Measurements from ENCODE around the gene ECHS1.
"Not testable (repeated sequence)": the region's sequence is repeated elsewhere in the genome, so short reads cannot be mapped to it uniquely, and the experiment has no call there.

The ECHS1 gene

GRCh38 chr10:133381036-133381435 is 7.9 kb upstream of the ECHS1 start:
- TF ChIP-seq CTCF (IDR thresholded peaks at IDR 0.05; ENCODE audit: low read depth, low read length): no peak
- H3K4me3 ChIP-seq (ENCODE audit: low read depth, low read length): no peak overlapping the region

DNA sequence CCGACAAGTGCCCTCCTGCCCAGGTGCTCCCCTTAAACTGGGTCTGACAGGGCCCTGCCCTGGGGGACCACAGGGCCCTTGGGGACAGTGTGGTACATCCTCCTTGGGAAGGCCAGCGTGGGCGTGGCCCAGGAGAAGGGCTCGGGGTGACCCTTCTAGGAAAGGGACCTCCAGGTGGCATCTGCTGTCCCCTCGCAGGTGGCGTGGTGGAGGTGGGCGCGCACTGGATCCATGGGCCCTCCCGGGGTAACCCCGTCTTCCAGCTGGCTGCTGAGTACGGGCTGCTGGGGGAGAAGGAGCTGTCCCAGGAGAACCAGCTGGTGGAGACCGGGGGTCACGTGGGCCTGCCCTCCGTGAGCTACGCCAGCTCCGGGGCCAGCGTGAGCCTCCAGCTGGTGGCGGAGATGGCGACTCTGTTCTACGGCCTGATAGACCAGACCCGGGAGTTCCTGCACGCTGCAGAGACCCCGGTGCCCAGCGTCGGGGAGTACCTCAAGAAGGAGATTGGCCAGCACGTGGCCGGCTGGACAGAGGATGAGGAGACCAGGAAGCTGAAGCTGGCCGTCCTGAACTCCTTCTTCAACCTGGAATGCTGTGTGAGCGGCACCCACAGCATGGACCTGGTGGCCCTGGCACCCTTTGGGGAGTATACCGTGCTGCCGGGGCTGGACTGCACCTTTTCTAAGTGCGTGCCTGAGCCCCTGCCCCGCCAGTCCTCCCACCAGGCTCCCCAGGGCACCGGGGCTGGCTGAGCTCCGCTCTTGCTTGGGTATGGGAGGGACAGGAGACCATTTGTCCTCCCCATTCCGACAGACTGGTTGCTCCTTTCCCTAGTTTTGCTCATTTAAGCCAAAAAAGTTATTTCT is 6.9 kb upstream of the ECHS1 start:
- H3K4me3 ChIP-seq (ENCODE audit: low read depth, low read length): peak overlapping the region; percentile 51
- TF ChIP-seq CTCF (IDR thresholded peaks at IDR 0.05; ENCODE audit: low read depth, low read length): no peak

DNA sequence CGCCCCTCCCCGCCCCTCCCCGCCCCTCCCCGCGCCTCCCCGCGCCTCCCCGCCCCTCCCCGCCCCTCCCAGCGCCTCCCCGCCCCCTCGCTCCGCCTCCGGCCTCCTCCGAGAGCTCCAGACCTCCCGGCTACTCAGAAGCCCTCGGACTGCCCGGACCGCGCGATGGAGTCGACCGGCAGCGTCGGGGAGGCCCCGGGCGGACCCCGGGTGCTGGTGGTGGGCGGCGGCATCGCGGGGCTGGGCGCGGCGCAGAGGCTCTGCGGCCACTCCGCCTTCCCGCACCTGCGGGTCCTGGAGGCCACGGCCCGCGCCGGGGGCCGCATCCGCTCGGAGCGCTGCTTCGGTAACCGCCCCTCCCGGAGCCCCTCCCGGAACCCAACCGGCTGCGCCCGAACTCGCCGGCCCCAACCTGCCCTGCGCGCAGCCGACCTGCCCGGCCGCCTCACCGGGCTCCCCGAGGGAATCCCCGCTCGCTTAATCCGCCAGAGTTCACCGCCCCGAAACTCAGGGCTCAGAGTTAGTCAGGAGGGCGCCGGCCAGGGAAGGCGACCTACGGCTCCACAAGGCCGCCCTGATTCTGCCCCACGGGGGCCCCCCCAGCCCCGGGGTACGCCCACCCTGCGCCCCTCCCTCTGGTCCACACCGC is 6.1 kb upstream of the ECHS1 start, which contains the start of gene PAOX:
Gene PAOX, plus strand, starts transcription at position 111 of the 649 bp plus-strand sequence. Its CDS starts 55 bp downstream, at position 166.
- no peak for TF ChIP-seq CTCF (IDR thresholded peaks at IDR 0.05; ENCODE audit: low read depth, low read length)
- H3K4me3 ChIP-seq (ENCODE audit: low read depth, low read length): peak within 1 kb of the TSS; percentile 74

- H3K4me3 ChIP-seq (ENCODE audit: low read depth, low read length): peak overlapping the region; percentile 74
- TF ChIP-seq CTCF (IDR thresholded peaks at IDR 0.05; ENCODE audit: low read depth, low read length): no peak
These were observed 5.3 kb upstream of the ECHS1 start for GRCh38 chr10:133378251-133379096.

DNA sequence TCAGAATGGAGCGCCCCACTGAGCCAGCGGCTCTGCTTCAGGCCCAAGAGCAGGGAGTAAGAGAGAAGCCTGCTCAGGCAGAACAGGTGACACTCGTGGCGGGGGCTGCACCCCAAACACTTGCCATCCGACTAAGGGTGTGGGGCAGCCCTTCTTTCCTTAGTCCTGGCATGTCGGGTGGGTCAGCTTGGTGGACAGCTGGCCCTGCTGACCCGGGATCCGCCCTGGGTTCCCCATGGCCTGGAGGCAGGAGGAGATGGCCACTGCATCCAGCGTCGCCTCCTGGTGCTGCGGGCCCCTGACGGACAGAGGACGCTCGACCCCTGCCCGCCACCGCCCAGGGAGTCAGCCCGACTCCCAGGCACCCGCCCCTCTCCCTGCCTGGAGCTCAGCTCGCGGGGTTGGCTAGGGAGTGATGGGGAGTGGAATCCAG is 4.7 kb upstream of the ECHS1 start:
- no peak for TF ChIP-seq CTCF (IDR thresholded peaks at IDR 0.05; ENCODE audit: low read depth, low read length)
- peak overlapping the region; percentile 74 for H3K4me3 ChIP-seq (ENCODE audit: low read depth, low read length)

DNA sequence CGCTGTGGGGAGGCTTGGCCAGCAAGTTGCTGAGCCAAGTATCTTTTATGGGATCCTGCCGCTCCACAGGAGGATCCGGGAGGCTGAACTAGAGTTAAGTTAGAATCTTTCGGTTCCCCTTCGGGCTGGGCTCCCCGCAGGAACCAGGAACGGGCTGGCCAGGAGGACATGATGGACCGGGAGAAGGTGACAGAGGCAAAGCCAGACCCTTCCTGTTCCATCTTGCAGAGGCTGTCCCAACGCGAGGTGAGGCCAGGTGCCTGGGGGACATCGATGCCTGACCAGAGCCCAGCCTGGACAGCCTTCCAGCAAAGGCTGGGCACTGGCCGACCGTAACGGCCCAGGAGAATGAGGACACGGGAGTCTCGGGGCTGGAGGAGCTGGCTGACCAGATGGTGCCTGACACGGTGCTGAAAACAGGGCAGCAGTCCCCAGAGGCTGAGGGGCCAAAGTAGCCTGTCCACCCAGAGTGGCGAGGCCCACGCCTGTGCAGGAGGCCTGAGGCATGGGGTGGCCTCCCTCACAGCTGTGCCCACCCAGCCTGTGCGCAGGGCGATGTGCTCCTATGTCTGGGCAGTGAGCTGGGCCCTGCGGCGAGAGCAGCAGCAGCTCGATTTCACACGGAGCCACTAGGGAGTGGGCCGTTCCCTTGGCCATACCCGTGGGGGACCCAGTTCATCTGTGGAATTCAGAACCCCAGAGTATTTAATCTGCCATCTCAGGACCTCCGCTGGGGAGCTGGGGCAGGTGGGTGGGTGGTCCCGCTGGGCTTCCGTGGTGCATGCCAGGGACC is 4.1 kb upstream of the ECHS1 start:
- no peak for TF ChIP-seq CTCF (IDR thresholded peaks at IDR 0.05; ENCODE audit: low read depth, low read length)

GRCh38 chr10:133376183-133376582 is 3.0 kb upstream of the ECHS1 start:
- H3K4me3 ChIP-seq (ENCODE audit: low read depth, low read length): not testable (repeated sequence)

More for the DNA sequence above, 4.1 kb upstream of the ECHS1 start:
- no peak overlapping the region for H3K4me3 ChIP-seq (ENCODE audit: low read depth, low read length)
